Mucosa of gallbladder (tissue), 1 donor: ENCODE results near the gene PTGES3. TPM values are rescaled to one million over a fixed set of nuclear protein-coding genes. Genes with fewer than 3 reads are reported as not detected.

Source experiments
- DNase-seq: peaks from one replicate; pipeline ENCODE4 v3.0.0-alpha.2; 2020; ENCODE audit warnings: low spot score
- total RNA-seq: library from RNA; stranded (reverse); gene quantifications from one replicate; pipeline ENCODE4 v1.2.1, GENCODE V29; 2021
- donor health status: DM: no; HTN: no; CAD: no.

The PTGES3 gene
- total RNA-seq, 1 donor from 2014 or later = 201 TPM

DNA sequence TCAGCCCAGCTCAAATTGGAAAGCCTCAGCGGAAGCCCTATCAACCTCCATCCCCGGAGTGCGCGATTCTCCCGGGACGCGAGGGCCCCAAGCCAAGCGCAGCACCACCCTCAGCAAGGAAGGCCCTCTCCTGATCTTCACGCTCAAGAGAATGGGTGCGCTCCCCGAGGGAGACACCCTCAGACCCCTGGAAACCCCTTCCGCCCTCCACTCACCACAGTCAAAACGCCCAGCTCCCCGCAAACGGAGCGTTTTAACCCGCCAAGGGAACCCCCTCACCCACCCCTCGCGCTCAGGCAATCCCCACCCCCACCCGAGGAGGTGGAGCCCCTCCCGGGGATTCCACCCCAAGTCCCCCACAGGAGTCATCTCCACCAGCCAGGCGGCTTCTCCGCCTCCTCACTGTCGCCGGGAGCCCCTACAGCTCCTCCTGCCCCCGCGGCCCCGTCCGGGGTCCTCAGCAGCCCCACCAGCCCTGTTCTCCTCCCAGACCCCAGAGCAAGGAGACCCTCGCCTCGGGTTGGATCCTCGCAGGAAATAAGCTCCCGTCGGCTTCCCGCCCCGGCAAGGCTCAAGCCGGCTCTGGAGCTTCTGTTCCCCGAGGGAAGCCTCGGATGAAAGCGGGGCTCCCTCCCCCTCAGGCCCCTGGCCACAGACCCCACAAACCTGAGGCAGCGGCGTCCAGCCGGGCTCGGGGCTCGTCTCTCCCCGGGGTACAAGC is 58.5 kb downstream of the PTGES3 start:
- DNase-seq = no peak

DNA sequence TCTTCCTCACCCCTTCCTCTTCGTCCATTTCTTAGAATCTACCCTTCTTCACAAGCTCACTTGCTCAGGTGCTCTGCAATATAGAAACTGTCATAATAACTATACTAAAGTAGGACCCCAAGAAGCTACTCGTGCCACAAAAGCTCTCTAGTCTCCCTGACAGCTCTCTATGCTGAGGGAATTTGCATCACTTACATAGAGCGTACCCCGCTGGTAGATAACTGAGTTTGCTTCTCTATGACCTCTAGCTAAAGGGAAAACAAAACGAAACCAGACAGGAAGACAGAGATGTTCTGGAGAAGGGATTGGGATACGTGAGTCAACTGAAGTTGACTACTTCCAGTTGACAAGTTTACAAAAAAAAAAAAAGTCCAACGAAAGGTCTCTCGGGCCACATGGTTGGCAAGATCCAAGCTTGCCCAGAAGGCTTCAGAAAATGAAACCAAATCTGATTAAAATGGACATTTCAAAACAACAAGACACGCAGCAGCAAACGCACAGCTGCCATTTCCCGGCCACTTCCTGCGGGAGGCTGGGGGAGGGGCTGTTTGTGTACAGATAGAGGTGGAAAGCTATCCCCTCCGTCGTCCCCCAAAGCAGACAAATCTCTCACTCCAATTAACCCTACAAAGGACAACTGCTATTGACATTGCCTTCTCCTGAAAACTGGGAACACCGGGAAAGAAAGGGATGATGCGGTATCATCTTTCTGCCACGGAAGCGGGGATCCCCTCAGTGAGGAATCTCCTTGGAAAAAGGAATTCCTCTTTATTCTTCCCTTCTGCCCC is 59.2 kb downstream of the PTGES3 start:
- peak; percentile 50 for DNase-seq

GRCh38 chr12:56626701-56627100 is 61.4 kb downstream of the PTGES3 start:
- DNase-seq = no peak

GRCh38 chr12:56622535-56622934 is 65.5 kb downstream of the PTGES3 start:
- no peak for DNase-seq

DNA sequence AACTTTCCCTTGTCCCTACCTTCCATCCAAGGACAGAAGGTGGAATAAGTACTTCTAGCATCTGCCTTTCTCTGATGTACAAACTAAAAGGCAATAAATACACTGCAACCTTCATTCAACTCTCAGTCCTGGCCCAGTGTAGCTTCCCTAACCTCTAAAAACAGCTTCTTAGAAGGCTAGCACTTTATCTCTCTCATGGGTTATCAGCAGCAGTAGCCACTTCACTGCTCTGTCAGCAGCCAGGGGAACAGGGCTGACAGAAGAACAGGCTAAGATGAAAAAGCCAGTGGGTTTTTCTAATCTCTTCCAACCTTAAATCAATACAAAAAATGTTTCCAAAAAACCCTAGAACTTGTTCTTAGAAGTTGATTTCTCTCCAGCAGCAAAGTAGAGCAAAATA is 71.2 kb downstream of the PTGES3 start:
- DNase-seq = no peak

DNA sequence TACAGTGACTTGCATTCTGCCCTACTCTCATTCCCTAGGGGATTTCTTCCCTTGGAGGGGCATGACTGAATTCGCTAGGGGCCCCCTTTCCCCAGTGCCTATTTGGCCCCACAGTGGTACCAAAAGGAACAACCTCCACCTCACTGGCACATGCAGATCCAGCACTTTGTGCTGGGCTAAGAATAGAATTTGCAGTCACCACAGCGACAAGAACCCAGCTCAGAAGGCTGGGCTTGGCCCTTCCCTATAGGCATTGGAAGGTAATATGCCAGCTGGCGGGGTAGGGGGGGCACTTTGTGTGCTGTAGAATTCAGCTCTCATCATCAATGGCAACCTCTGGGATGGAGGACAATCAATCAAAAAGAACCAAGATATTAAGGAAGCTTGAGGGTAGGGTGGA is 71.8 kb downstream of the PTGES3 start:
- DNase-seq = no peak

DNA sequence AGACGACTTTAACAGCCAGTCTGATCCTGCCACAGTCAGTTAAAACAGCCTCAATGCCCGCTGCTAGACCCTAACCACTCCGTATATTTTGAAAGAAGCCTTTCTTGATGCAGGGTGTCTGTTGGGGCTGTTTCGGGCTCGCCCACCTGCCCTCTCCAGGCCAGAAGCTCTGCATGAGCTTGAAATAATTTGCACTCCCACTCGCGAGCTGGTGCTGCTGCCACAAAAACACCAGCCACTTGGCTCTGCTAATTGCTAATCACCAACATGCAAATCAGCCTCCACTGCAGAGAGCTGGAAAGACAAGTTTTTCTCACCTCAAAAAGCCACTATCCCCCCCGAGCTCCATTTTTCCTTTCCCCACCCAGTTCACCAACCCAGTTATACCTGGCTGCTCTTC is 73.5 kb downstream of the PTGES3 start:
- DNase-seq = no peak

Other genes starting within 250 kb of the PTGES3 start
- gene TIMELESS, start 238.9 kb downstream of the PTGES3 start, total RNA-seq = 13.0 TPM
- not detected for gene MIP, start 233.6 kb downstream of the PTGES3 start, total RNA-seq
- 4.0 TPM for gene SPRYD4, start 219.7 kb downstream of the PTGES3 start, total RNA-seq
- gene GLS2, start 200.1 kb downstream of the PTGES3 start, total RNA-seq = 1.8 TPM
- gene RBMS2, start 166.5 kb downstream of the PTGES3 start, total RNA-seq = 49.6 TPM
- 99.3 TPM for gene BAZ2A, start 58.0 kb downstream of the PTGES3 start, total RNA-seq
- 558 TPM for gene ATP5F1B, start 42.3 kb downstream of the PTGES3 start, total RNA-seq
- 599 TPM for gene NACA, start 37.0 kb upstream of the PTGES3 start, total RNA-seq
- 3.9 TPM for gene PRIM1, start 64.0 kb upstream of the PTGES3 start, total RNA-seq
- 19.0 TPM for gene HSD17B6, start 75.0 kb upstream of the PTGES3 start, total RNA-seq
- not detected for gene SDR9C7, start 246.1 kb upstream of the PTGES3 start, total RNA-seq